UCSD-AML1 (cell line): ENCODE measurements around the gene ALOX12.
"Not testable (repeated sequence)": the region's sequence is repeated elsewhere in the genome, so short reads cannot be mapped to it uniquely, and the experiment has no call there.

ENCODE experiments used
- DNase-seq: peaks from one replicate; lab custom pipeline; 2025; ENCODE audit not compliant: unreplicated experiment; lab: John Stamatoyannopoulos, UW

ALOX12 gene

DNA sequence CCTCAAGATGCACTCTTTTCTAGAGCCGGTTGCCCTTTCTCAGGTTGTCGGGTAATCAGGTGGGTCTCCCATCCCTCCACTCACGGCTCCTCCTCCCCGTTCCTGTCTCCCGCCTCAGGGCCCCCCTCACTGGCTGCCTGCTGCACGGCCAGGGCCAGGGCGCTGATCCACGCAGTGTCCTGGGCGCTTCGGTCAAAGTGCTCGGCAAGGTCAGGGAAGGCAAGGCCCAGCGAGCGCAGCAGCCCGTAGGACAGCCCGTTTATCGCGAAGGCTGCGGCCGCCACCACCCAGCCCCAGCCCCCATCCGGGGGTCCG lies 47.3 kb downstream of the ALOX12 start:
- no peak for DNase-seq

DNA sequence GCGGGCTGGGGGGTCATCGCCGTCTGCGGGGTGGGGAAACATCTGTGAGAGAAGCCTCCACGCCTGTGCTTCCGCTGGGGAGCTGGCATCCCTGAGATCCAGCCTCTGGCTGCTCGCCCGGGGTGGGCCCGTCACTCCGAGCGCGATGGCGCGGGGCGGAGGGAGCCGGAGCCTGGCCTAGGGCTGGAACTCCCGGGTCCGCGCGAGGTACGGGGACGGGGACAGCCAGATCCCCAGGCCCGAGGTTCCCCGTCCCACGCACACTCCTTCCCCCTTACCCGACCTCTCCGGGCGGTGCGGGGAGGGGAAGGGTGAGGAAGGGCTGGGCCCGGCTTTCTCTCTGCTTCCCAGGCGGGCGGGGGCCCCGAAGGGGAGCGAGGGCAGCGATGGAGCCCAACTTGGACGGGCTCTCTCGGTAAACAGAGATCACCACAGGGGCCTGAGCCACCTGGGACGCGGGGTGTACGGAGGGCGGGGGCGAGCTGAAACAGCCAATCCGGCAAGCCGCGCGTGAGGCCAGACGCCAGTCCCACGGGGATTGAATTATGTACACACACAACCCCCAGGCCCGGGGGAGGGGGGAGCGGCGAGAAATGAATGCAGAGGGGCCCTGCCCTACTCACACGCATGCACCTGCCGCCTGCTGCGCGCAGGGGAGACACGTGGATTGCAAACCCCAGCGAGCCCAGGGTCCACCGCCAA lies 47.8 kb downstream of the ALOX12 start, which contains the start of gene SLC16A11:
Gene SLC16A11, minus strand, starts transcription at position 596 of the 702 bp plus-strand sequence. Its CDS starts 579 bp downstream, at position 17.
- no peak for DNase-seq

- no peak for DNase-seq
These were observed 49.8 kb downstream of the ALOX12 start for GRCh38 chr17:7045492-7046126.

DNA sequence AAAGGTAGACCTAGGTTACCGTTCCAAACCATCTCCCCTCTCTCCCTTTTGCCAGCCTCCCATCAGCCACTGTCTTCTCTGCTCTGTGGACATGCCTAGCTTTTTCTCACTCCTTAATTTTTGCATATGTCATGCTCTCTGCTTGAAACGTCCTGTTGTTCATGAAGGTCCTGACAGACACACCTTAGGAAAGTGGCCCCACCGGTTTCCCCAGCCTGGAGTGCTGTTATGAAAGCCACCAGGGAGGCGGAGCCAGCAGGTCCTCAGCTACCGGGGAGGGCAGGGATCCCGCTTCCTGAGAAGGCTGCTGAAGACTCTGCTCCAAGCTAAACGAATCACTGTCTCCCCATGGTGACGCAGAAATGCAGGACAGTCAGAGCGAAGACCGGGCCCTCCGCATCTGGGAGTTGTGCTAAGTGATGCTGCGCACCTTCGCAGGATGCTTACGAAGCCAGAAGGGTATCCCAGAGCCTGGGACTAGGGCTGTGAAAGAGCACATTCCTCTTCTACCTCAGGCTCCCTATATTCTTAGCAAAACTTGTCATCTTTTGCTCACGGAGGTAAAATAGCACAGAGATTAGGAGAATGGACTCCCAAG lies 50.4 kb downstream of the ALOX12 start:
- no peak for DNase-seq

DNA sequence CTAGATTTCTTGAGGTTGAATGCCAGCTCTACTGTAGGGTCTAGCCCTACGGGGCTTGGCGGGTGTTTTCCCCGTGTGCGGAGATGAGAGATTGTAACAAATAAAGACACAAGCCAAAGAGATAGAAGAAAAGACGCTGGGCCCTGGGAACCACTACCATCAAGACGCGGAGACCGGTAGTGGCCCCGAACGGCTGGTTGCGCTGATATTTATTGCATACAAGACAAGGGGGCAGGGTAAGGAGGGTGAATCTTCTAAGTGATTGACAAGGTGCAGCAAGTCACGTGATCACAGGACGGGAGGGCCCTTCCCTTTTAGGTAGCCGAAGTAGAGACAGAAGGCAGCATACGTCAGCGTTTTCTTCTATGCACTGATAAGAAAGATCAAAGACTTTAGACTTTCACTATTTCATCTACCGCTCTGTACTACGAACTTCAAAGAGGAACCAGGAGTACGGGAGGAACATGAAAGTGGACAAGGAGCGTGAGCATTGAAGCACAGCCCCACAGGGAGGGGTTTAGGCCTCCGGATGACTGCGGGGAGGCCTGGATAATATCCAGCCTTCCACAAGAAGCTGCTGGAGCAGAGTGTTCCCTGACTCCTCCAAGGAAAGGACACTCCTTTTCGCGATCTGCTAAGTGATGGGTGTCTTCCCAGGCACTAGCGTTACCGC lies 51.0 kb downstream of the ALOX12 start:
- not testable (repeated sequence) for DNase-seq

GRCh38 chr17:7047566-7047965 lies 51.7 kb downstream of the ALOX12 start:
- no peak for DNase-seq

DNA sequence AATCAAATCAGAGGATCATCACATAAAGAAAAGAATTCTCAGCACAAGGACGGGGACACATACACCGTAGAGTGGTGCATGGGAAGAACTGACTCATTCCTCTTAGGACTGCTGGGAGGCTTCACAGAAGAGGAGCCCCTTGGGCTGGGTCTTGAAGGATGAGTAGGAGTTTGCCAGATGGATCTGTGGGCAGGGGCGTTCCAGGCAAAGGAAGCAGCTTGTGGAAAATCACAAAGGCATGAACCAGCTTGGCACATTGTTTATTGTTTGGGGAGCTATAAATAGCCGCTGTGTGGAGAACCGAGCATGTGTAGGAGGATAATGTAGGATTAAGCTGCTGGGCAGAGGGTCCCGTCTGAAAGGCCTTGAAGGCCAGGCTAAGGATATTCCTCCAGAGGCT lies 53.1 kb downstream of the ALOX12 start:
- no peak for DNase-seq

GRCh38 chr17:7050583-7050982 lies 54.7 kb downstream of the ALOX12 start:
- not testable (repeated sequence) for DNase-seq

DNA sequence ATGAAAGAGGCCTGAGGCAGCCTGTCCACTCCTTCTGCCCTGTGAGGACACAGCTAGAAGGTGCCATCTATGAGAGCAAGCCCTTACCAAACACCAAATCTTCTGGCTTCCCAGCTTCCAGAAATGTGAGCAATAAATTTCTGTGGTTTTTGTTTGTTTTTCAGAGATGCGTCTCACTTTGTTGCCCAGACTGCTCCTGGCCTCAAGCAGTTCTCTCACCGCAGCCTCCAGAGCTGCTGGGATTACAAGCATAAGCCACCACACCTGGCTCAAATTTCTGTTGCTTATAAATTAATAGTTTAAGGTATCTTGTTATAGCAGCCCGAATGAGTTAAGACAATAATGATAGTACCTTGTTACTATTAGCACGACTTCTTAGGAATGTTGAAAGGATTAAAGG lies 60.5 kb downstream of the ALOX12 start:
- no peak for DNase-seq

DNA sequence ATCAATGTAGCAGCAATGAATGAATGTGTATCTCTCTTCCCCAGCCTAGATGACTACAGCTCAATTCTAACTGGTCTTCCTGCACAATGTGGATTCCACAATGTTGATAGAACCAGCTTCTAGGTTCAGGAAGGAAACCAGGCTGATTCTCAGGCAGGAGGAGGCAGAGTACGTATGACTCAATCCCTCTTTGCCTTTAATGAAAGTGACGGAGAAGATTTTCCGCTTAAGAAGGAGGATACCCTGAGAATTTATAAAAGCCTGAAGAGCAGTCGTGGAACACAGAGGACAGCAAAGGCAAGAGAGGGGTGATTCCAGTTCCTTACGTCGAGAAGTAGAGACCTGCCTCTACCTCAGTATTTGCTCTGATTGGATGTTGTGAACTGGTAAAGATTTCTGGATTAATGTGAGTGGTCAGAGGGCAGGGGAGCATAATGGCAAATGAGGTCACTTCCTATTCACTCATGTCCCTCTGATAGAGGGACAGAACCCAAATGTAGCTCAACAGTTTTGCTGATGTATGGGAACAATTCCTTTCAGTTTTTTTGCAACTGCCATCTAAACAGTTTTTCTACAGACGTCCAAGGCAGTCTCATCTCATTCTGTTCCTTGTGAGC lies 63.1 kb downstream of the ALOX12 start:
- no peak for DNase-seq
